OCI-LY7 (cell line): ENCODE data around the gene SLC38A9. TPM values are rescaled to one million over a fixed set of nuclear protein-coding genes. Genes with fewer than 3 reads are reported as not detected.

Experiments used
- BruUV-seq: library from RNA; stranded (reverse); fragments of 400-500 nt; replicated peaks from 2 replicates; lab custom pipeline; 2021; lab: Mats Ljungman, UMichigan
- CTCF ChIA-PET: fragments of 300-600 bp; sonication (Branson Sonifier 250); formaldehyde crosslinking; loops from one replicate; lab custom pipeline; 2022; ENCODE audit warnings: antibody characterized with exemption; ENCODE audit not compliant: unreplicated experiment; lab: Charles Lee
- POLR2A ChIA-PET: fragments of 300-600 bp; sonication (Branson Sonifier 250); formaldehyde crosslinking; loops from one replicate; lab custom pipeline; 2022; ENCODE audit warnings: antibody characterized with exemption; lab: Charles Lee
- DNase-seq: peaks from one replicate; pipeline ENCODE4 v3.0.0-alpha.2; 2015; ENCODE audit warnings: low spot score
- H2AFZ ChIP-seq: fragments of 200-600 bp; sonication (generic), shearing (Covaris generic); 2 replicates; pipeline ENCODE4 v1.6.1; 2014; ENCODE audit warnings: mild to moderate bottlenecking, antibody characterized with exemption, low read length, moderate library complexity
- H3K27ac ChIP-seq: fragments of 200-600 bp; sonication (generic); 2 replicates; pipeline ENCODE4 v1.5.1; 2014; ENCODE audit warnings: mixed run types, low read depth, mild to moderate bottlenecking, moderate library complexity, low read length, inconsistent platforms; ENCODE audit not compliant: poor library complexity, severe bottlenecking
- H3K36me3 ChIP-seq: fragments of 200-600 bp; sonication (generic); 2 replicates; pipeline ENCODE4 v1.6.1; 2014; ENCODE audit warnings: mild to moderate bottlenecking, antibody characterized with exemption, low read length, moderate library complexity, mixed read lengths; ENCODE audit not compliant: insufficient read depth
- H3K4me1 ChIP-seq: fragments of 200-600 bp; sonication (generic); 2 replicates; pipeline ENCODE4 v1.5.1; 2014; ENCODE audit warnings: mild to moderate bottlenecking, low read length; ENCODE audit not compliant: insufficient read depth, poor library complexity, severe bottlenecking
- H3K4me2 ChIP-seq: fragments of 200-600 bp; sonication (generic); 2 replicates; pipeline ENCODE4 v1.6.1; 2014; ENCODE audit warnings: mild to moderate bottlenecking, low read length
- H3K4me3 ChIP-seq: fragments of 200-600 bp; sonication (generic); 2 replicates; pipeline ENCODE4 v1.5.1; 2014; ENCODE audit warnings: mild to moderate bottlenecking, low read depth, low read length; ENCODE audit not compliant: poor library complexity, severe bottlenecking
- H3K79me2 ChIP-seq: fragments of 200-600 bp; sonication (generic); 2 replicates; pipeline ENCODE4 v1.6.1; 2016; ENCODE audit warnings: low read depth, mild to moderate bottlenecking, low read length, moderate library complexity, mixed read lengths; ENCODE audit not compliant: insufficient read depth
- H3K9me2 ChIP-seq: fragments of 200-600 bp; sonication (generic); 2 replicates; pipeline ENCODE4 v1.6.1; 2016; ENCODE audit warnings: mild to moderate bottlenecking, low read length, mixed read lengths; ENCODE audit not compliant: insufficient read depth
- H3K9me3 ChIP-seq: fragments of 200-600 bp; sonication (generic); 2 replicates; pipeline ENCODE4 v1.6.1; 2014; ENCODE audit warnings: mild to moderate bottlenecking, mixed run types, low read length, mixed read lengths
- H4K20me1 ChIP-seq: fragments of 200-600 bp; sonication (generic); 2 replicates; pipeline ENCODE4 v1.6.1; 2014; ENCODE audit warnings: mild to moderate bottlenecking, antibody characterized with exemption, low read length, moderate library complexity, mixed read lengths; ENCODE audit not compliant: insufficient read depth
- EZH2phosphoT487 ChIP-seq: fragments of 200-600 bp; sonication (generic); IDR thresholded peaks from 2 replicates; pipeline ENCODE4 v1.6.1; 2018; ENCODE audit warnings: low read depth, borderline replicate concordance, mild to moderate bottlenecking, mixed run types, antibody characterized with exemption, low read length, moderate library complexity, mixed read lengths
- intact Hi-C: fragments of 100-400 bp; cut with micrococcal nuclease; formaldehyde crosslinking; loops from one replicate; pipeline ENCODE4 v1.10.0; 2022; ENCODE audit not compliant: unreplicated experiment
- total RNA-seq, 2 experiments: library from RNA; depleted of rRNA in 1 of 2; stranded (reverse); fragments of >200 nt in 1 of 2; shearing (Covaris generic) in 1 of 2; gene quantifications; 2 replicates each; pipeline ENCODE4 v1.2.3, GENCODE V29; 2014 to 2022
- TF ChIP-seq, protein P1 (sequence below): fragments of 200-600 bp; sonication (generic); conservative IDR thresholded peaks from 2 replicates; pipeline ENCODE4 v1.5.1; 2014; ENCODE audit warnings: mild to moderate bottlenecking, antibody characterized with exemption, low read length, moderate library complexity, mixed read lengths

SLC38A9 gene
- total RNA-seq, 2 experiments from 2014 or later = 20.1 to 27.7 TPM

DNA sequence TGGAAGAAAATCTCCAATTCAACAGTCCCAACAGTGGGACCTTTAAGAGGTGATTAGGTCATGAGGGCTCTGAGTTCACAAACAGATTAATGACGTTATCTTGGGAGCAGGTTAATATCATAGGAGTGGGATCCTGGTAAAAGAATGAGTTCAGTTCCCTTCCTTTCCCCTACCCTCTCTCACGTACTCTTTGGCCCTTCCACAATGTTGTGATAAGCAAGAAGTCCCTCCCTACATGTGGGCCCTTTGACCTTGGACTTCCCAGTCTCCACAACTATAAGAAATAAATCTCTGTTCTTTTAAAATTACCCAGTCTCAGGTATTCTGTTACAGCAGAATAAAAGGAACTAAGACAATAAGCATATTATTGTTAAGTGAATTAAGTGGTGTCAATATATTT lies 37.8 kb downstream of the SLC38A9 start:
- no peak overlapping the region for H3K4me2 ChIP-seq
- no peak overlapping the region for H3K4me3 ChIP-seq
- intact Hi-C loops = no loop called here
- H3K27ac ChIP-seq = no peak overlapping the region
- H2AFZ ChIP-seq = no peak overlapping the region
- H3K9me3 ChIP-seq = no peaks in the 10 kb centered on the region
- H3K4me1 ChIP-seq = peaks cover 4% of the 10 kb centered on the region
- no TSS peak for BruUV-seq
- H3K9me2 ChIP-seq = no peaks in the 10 kb centered on the region
- peaks cover 8% of the 10 kb centered on the region; the same call in 1 of the 2 replicates for H3K36me3 ChIP-seq
- ChIA-PET POLR2A (no interaction called here), CTCF (no interaction called here)
- no peaks in the 10 kb centered on the region for H3K79me2 ChIP-seq
- no peak for DNase-seq
- no peak for TF ChIP-seq EZH2phosphoT487
- TF ChIP-seq, protein P1, sequence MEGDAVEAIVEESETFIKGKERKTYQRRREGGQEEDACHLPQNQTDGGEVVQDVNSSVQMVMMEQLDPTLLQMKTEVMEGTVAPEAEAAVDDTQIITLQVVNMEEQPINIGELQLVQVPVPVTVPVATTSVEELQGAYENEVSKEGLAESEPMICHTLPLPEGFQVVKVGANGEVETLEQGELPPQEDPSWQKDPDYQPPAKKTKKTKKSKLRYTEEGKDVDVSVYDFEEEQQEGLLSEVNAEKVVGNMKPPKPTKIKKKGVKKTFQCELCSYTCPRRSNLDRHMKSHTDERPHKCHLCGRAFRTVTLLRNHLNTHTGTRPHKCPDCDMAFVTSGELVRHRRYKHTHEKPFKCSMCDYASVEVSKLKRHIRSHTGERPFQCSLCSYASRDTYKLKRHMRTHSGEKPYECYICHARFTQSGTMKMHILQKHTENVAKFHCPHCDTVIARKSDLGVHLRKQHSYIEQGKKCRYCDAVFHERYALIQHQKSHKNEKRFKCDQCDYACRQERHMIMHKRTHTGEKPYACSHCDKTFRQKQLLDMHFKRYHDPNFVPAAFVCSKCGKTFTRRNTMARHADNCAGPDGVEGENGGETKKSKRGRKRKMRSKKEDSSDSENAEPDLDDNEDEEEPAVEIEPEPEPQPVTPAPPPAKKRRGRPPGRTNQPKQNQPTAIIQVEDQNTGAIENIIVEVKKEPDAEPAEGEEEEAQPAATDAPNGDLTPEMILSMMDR = no peak
- no peaks in the 10 kb centered on the region for H4K20me1 ChIP-seq

DNA sequence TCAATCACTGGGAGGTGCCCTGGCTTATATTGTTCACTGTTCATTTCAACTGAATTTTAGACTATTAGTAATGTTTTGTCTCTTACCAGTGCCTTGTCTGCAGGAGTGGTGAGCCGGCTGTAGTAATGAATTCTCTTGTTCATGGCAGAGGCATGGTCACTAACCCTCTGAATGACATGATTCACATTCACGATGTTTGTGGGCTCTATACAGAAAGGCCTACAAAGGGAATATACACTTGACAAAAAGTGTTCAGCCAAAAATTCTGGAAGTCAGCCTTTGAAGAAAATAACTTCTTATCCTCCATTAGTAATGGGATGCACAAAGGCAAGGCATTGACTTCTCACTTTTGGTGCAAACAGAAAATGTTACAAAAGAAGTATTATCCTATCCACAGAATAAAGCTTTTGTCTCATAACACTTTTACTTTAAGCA lies 39.6 kb downstream of the SLC38A9 start:
- H3K4me2 ChIP-seq = no peak overlapping the region
- H3K36me3 ChIP-seq = peaks cover 16% of the 10 kb centered on the region
- no peaks in the 10 kb centered on the region for H3K79me2 ChIP-seq
- H3K9me3 ChIP-seq = no peaks in the 10 kb centered on the region
- H3K9me2 ChIP-seq = no peaks in the 10 kb centered on the region
- H3K4me1 ChIP-seq = peaks cover 19% of the 10 kb centered on the region
- no peak overlapping the region for H3K4me3 ChIP-seq
- CTCF ChIA-PET = no interaction called here
- BruUV-seq = no TSS peak
- no peak overlapping the region for H2AFZ ChIP-seq
- no peak overlapping the region for H3K27ac ChIP-seq
- POLR2A ChIA-PET = no interaction called here
- intact Hi-C loops = no loop called here
- no peak for DNase-seq
- TF ChIP-seq, protein P1 = no peak
- TF ChIP-seq EZH2phosphoT487 = no peak
- no peaks in the 10 kb centered on the region for H4K20me1 ChIP-seq

DNA sequence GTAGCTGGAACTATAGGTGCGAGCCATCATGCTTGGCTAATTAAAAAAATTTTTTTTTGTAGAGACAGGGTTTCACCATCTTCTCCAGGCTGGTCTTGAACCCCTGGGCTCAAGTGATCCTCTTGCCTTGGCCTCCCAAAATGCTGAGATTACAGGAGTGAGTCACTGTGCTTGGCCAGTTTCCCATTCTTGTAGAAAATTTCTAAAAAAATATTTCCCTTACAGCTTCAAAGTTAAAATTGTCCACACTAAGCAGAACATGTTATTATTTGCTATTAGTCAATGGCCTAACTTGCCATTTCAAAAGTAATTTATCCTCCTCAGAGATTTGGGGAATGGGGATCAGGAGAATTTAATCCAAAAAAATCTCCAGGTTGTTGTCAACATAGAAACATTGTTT lies 40.1 kb downstream of the SLC38A9 start:
- Histone ChIP-seq H3K4me2 (no peak overlapping the region), H3K9me3 (no peaks in the 10 kb centered on the region), H2AFZ (no peak overlapping the region), H3K4me1 (peaks cover 19% of the 10 kb centered on the region), H3K27ac (no peak overlapping the region), H3K79me2 (no peaks in the 10 kb centered on the region), H3K36me3 (peaks cover 16% of the 10 kb centered on the region), H3K9me2 (no peaks in the 10 kb centered on the region), H4K20me1 (no peaks in the 10 kb centered on the region), H3K4me3 (no peak overlapping the region)
- no peak for DNase-seq
- intact Hi-C loops = no loop called here
- no peak for TF ChIP-seq EZH2phosphoT487
- TF ChIP-seq, protein P1 = no peak
- no TSS peak for BruUV-seq
- POLR2A ChIA-PET = no interaction called here
- CTCF ChIA-PET = no interaction called here
